ENCODE measurements around the gene PRAMEF8. TPM values are rescaled to one million over a fixed set of nuclear protein-coding genes. Genes with fewer than 3 reads are reported as not detected.
A peak's percentile ranks its signal among the peaks of the same experiment; 100 is the strongest.
"Not testable (repeated sequence)": the region's sequence is repeated elsewhere in the genome, so short reads cannot be mapped to it uniquely, and the experiment has no call there.

PRAMEF8 gene
- total and polyA plus RNA-seq, 9 of the 15 experiments (the other 6 are each of a cell fraction or from before 2014, with no cell fraction given) = not detected

DNA sequence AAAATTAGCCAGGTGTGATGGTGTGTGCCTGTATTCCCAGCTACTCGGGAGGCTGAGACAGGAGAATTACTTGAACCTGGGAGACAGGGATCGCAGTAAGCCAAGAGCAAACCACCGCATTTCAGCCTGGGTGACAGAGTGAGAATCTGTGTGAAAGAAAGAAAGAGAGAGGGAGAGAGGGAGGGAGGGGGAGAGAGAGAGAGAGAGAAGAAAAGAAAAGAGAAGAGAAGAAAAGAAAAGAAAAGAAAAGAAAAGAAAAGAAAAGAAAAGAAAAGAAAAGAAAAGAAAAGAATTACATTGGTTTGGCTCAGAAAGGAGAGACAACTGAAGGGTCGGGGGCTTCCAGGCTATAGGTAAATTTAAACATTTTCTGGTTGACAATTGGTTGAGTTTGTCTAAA is 45.3 kb downstream of the PRAMEF8 start:
- H3K4me1 ChIP-seq (replicated peaks in 1 of 2; ENCODE audit: control insufficient read depth in 2 of 2, insufficient read depth in 2 of 2, low read length in 2 of 2); H3K9me3 ChIP-seq (replicated peaks; ENCODE audit: control insufficient read depth, insufficient read depth, low read depth, low read length); H2AFZ ChIP-seq (ENCODE audit: low read depth, low read length); intact Hi-C loops (cut with micrococcal nuclease); ATAC-seq; BruUV-seq (replicated peaks); DNase-seq (ENCODE audit: extremely low read depth in 1 of 4, low spot score in 3 of 4); H4K20me1 ChIP-seq (replicated peaks; ENCODE audit: control insufficient read depth, insufficient read depth, low read length); FAIRE-seq; H3K79me2 ChIP-seq (ENCODE audit: control insufficient read depth, insufficient read depth, low read length); H3K27ac ChIP-seq (ENCODE audit: extremely low read depth, low read depth, low read length); H3K9ac ChIP-seq (ENCODE audit: insufficient read depth in 1 of 2, low read depth in 2 of 2, low read length in 2 of 2); CTCF ChIA-PET (ENCODE audit: low intra/inter-chr PET ratio); H3K4me2 ChIP-seq (ENCODE audit: insufficient read depth, low read length); H3K36me3 ChIP-seq (ENCODE audit: control insufficient read depth, insufficient read depth, low read length); H3K4me3 ChIP-seq; H3K9me1 ChIP-seq (ENCODE audit: control insufficient read depth, insufficient read depth, low read length): not testable (repeated sequence)
- 0% methylated on average over 4 of the region's 4 CpGs for WGBS (ENCODE audit: insufficient coverage, low coverage, missing lambda C conversion rate)
- in situ Hi-C loops (cut with MboI) = loop anchor here (25.0 kb wide), 1 partner anchor 127 kb away; the partner anchor contains the start of gene HNRNPCL2
- peaks cover 4 to 17% of the 10 kb centered on the region in 2 experiments; a peak in 4 of 5 replicates for H3K27me3 ChIP-seq (ENCODE audit: control insufficient read depth in 2 of 2, insufficient read depth in 2 of 2, low read length in 2 of 2)
- POLR2A ChIA-PET = interaction anchor here (1.0 kb wide), 1 partner anchor 14 kb away, joined by 3 read pairs; the partner anchor contains the start of gene PRAMEF18
- 0 out of 2 replicates have a peak, but pooled peaks have one; percentile 6 for TF ChIP-seq ELF4 (CRISPR knock-in tag; IDR thresholded peaks at IDR 0.05)
- TF ChIP-seq, protein P1, sequence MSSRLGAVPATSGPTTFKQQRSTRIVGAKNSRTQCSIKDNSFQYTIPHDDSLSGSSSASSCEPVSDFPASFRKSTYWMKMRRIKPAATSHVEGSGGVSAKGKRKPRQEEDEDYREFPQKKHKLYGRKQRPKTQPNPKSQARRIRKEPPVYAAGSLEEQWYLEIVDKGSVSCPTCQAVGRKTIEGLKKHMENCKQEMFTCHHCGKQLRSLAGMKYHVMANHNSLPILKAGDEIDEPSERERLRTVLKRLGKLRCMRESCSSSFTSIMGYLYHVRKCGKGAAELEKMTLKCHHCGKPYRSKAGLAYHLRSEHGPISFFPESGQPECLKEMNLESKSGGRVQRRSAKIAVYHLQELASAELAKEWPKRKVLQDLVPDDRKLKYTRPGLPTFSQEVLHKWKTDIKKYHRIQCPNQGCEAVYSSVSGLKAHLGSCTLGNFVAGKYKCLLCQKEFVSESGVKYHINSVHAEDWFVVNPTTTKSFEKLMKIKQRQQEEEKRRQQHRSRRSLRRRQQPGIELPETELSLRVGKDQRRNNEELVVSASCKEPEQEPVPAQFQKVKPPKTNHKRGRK (tag; IDR thresholded peaks at IDR 0.05) = peak; percentile 92

DNA sequence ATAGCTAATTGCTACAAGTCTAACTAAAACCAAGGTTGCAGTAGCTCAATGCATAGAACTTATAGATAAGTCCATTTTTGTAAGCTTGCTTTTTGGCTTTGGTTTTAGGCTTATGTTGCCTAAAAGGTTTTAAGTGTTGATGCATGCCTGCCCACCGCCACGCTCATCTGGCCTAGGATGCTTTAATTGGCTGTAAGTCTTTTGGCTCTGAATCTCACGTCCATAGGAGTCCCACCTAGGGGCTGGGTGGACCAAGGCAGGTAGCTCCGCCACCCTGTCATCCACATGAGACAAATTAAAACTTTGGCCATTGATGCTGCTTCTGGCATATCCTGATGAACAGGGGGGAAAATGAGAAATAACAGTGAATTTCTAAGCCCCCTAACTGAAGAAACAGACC is 47.4 kb downstream of the PRAMEF8 start:
- H3K4me1 ChIP-seq (replicated peaks in 1 of 2; ENCODE audit: control insufficient read depth in 2 of 2, insufficient read depth in 2 of 2, low read length in 2 of 2); H3K9ac ChIP-seq (ENCODE audit: insufficient read depth in 1 of 2, low read depth in 2 of 2, low read length in 2 of 2); H3K4me2 ChIP-seq (ENCODE audit: insufficient read depth, low read length); H3K9me3 ChIP-seq (replicated peaks; ENCODE audit: control insufficient read depth, insufficient read depth, low read depth, low read length); intact Hi-C loops (cut with micrococcal nuclease); H3K36me3 ChIP-seq (ENCODE audit: control insufficient read depth, insufficient read depth, low read length); FAIRE-seq; H3K4me3 ChIP-seq; H2AFZ ChIP-seq (ENCODE audit: low read depth, low read length); H3K79me2 ChIP-seq (ENCODE audit: control insufficient read depth, insufficient read depth, low read length); CTCF ChIA-PET (ENCODE audit: low intra/inter-chr PET ratio); H3K27ac ChIP-seq (ENCODE audit: extremely low read depth, low read depth, low read length); BruUV-seq (replicated peaks); H4K20me1 ChIP-seq (replicated peaks; ENCODE audit: control insufficient read depth, insufficient read depth, low read length); POLR2A ChIA-PET; DNase-seq (ENCODE audit: extremely low read depth in 1 of 4, low spot score in 3 of 4); H3K9me1 ChIP-seq (ENCODE audit: control insufficient read depth, insufficient read depth, low read length); ATAC-seq: not testable (repeated sequence)
- 0% methylated on average over 4 of the region's 4 CpGs for WGBS (ENCODE audit: insufficient coverage, low coverage, missing lambda C conversion rate)
- in situ Hi-C loops (cut with MboI) = loop anchor here (25.0 kb wide), 1 partner anchor 125 kb away; the partner anchor contains the start of gene HNRNPCL2
- peaks cover 6 to 15% of the 10 kb centered on the region in 2 experiments; a peak in 4 of 5 replicates for H3K27me3 ChIP-seq (ENCODE audit: control insufficient read depth in 2 of 2, insufficient read depth in 2 of 2, low read length in 2 of 2)

DNA sequence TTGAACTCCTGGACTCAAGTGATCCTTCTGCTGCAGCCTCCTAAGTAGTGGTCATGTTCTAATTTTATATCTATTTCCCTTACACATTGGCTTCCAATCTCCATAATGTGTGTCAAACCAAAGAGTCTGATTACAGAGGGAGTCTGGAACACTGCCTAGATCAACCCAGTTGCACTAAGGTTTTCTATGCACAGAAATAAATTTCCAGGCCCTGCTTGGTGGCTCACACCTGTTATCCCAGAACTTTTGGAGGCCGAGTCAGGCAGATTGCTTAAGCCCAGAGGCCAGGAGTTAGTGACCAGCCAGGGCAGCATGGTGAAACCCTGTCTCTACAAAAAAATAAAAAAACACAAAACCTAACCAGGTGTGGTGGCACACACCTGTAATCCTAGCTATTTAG is 50.9 kb downstream of the PRAMEF8 start:
- ATAC-seq; FAIRE-seq; BruUV-seq (replicated peaks); H3K4me1 ChIP-seq (replicated peaks in 1 of 2; ENCODE audit: control insufficient read depth in 2 of 2, insufficient read depth in 2 of 2, low read length in 2 of 2); CTCF ChIA-PET (ENCODE audit: low intra/inter-chr PET ratio); H3K9me1 ChIP-seq (ENCODE audit: control insufficient read depth, insufficient read depth, low read length); H3K9me3 ChIP-seq (replicated peaks; ENCODE audit: control insufficient read depth, insufficient read depth, low read depth, low read length); H3K4me2 ChIP-seq (ENCODE audit: insufficient read depth, low read length); H3K36me3 ChIP-seq (ENCODE audit: control insufficient read depth, insufficient read depth, low read length); H2AFZ ChIP-seq (ENCODE audit: low read depth, low read length); H3K79me2 ChIP-seq (ENCODE audit: control insufficient read depth, insufficient read depth, low read length); DNase-seq (ENCODE audit: extremely low read depth in 1 of 4, low spot score in 3 of 4); H3K27ac ChIP-seq (ENCODE audit: extremely low read depth, low read depth, low read length); H3K4me3 ChIP-seq; intact Hi-C loops (cut with micrococcal nuclease); H4K20me1 ChIP-seq (replicated peaks; ENCODE audit: control insufficient read depth, insufficient read depth, low read length); H3K9ac ChIP-seq (ENCODE audit: insufficient read depth in 1 of 2, low read depth in 2 of 2, low read length in 2 of 2): not testable (repeated sequence)
- POLR2A ChIA-PET = interaction anchor here (0.5 kb wide), 1 partner anchor 692 kb away, joined by 3 read pairs; no protein-coding TSS in a partner anchor
- 4% methylated on average over 1 of the region's 1 CpG for WGBS (ENCODE audit: insufficient coverage, low coverage, missing lambda C conversion rate)
- in situ Hi-C loops (cut with MboI) = loop anchor here (5.0 to 25.0 kb wide), 3 partner anchors 122 to 282 kb away; partner anchors contain the start of gene HNRNPCL2
- peaks cover 6 to 15% of the 10 kb centered on the region in 2 experiments; a peak in 4 of 5 replicates for H3K27me3 ChIP-seq (ENCODE audit: control insufficient read depth in 2 of 2, insufficient read depth in 2 of 2, low read length in 2 of 2)

Data from K562 (cell line).